Measurements from ENCODE around the gene SLC25A36.
A peak's percentile ranks its signal among the peaks of the same experiment; 100 is the strongest.
"Not testable (repeated sequence)": the region's sequence is repeated elsewhere in the genome, so short reads cannot be mapped to it uniquely, and the experiment has no call there.

SLC25A36 gene

GRCh38 chr3:140972833-140973232, 31.2 kb downstream of the SLC25A36 start:
- Histone ChIP-seq H3K36me3 (replicated peaks; ENCODE audit: low read depth, low read length) (peaks cover 29% of the 10 kb centered on the region), H3K9ac (ENCODE audit: low read length) (no peak overlapping the region), H3K27me3 (ENCODE audit: low read depth, low read length) (no peaks in the 10 kb centered on the region), H2AFZ (ENCODE audit: low read depth, low read length) (no peak overlapping the region), H3K4me2 (ENCODE audit: low read length) (no peak overlapping the region), H4K20me1 (ENCODE audit: insufficient read depth, low read length) (peaks cover 4% of the 10 kb centered on the region; the same call in 1 of the 2 replicates), H3K27ac (ENCODE audit: low read length) (no peak overlapping the region), H3K4me1 (ENCODE audit: low read length) (no peaks in the 10 kb centered on the region), H3K79me2 (ENCODE audit: low read length) (no peaks in the 10 kb centered on the region), H3K9me3 (ENCODE audit: insufficient read depth, low read length) (no peaks in the 10 kb centered on the region), H3K4me3 (ENCODE audit: low read length) (no peak overlapping the region)
- TF ChIP-seq, protein P1, sequence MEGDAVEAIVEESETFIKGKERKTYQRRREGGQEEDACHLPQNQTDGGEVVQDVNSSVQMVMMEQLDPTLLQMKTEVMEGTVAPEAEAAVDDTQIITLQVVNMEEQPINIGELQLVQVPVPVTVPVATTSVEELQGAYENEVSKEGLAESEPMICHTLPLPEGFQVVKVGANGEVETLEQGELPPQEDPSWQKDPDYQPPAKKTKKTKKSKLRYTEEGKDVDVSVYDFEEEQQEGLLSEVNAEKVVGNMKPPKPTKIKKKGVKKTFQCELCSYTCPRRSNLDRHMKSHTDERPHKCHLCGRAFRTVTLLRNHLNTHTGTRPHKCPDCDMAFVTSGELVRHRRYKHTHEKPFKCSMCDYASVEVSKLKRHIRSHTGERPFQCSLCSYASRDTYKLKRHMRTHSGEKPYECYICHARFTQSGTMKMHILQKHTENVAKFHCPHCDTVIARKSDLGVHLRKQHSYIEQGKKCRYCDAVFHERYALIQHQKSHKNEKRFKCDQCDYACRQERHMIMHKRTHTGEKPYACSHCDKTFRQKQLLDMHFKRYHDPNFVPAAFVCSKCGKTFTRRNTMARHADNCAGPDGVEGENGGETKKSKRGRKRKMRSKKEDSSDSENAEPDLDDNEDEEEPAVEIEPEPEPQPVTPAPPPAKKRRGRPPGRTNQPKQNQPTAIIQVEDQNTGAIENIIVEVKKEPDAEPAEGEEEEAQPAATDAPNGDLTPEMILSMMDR (IDR thresholded peaks at IDR 0.05; ENCODE audit: low read depth, low read length), result peak; percentile 49
- no peak for TF ChIP-seq EZH2phosphoT487 (IDR thresholded peaks at IDR 0.05; ENCODE audit: low read depth)

- Histone ChIP-seq H3K4me2 (ENCODE audit: low read length) (no peak overlapping the region), H4K20me1 (ENCODE audit: insufficient read depth, low read length) (peaks cover 4% of the 10 kb centered on the region; the same call in 1 of the 2 replicates), H3K4me1 (ENCODE audit: low read length) (no peaks in the 10 kb centered on the region), H3K4me3 (ENCODE audit: low read length) (no peak overlapping the region), H3K36me3 (replicated peaks; ENCODE audit: low read depth, low read length) (peaks cover 37% of the 10 kb centered on the region), H3K9me3 (ENCODE audit: insufficient read depth, low read length) (no peaks in the 10 kb centered on the region), H3K27ac (ENCODE audit: low read length) (no peak overlapping the region), H2AFZ (ENCODE audit: low read depth, low read length) (no peak overlapping the region), H3K27me3 (ENCODE audit: low read depth, low read length) (no peaks in the 10 kb centered on the region), H3K9ac (ENCODE audit: low read length) (no peak overlapping the region), H3K79me2 (ENCODE audit: low read length) (no peaks in the 10 kb centered on the region)
- TF ChIP-seq, protein P1 (IDR thresholded peaks at IDR 0.05; ENCODE audit: low read depth, low read length), result no peak
- no peak for TF ChIP-seq EZH2phosphoT487 (IDR thresholded peaks at IDR 0.05; ENCODE audit: low read depth)
Measured at GRCh38 chr3:140974900-140975299, 33.3 kb downstream of the SLC25A36 start.

DNA sequence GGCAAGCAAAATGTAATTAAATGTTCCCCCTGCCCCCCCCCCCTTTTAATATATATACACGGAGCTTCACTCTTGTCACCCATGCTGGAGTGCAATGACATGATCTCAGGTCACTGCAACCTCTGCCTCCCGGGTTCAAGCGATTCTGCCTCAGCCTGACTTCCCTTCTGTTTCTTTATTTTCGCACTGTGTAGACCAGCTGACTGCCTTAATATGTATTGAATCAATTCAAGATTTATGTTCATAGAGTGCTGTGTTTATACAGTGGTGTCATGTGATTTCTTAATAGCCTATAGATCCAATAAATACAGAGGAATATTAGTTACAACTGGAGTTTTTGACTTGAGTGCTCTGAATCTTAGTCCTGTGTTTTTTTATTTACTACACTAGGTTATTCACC, 39.0 kb downstream of the SLC25A36 start:
- H4K20me1 ChIP-seq (ENCODE audit: insufficient read depth, low read length), result no peaks in the 10 kb centered on the region
- H3K4me2 ChIP-seq (ENCODE audit: low read length), result no peak overlapping the region
- H3K79me2 ChIP-seq (ENCODE audit: low read length), result no peaks in the 10 kb centered on the region
- no peaks in the 10 kb centered on the region for H3K9me3 ChIP-seq (ENCODE audit: insufficient read depth, low read length)
- H3K27me3 ChIP-seq (ENCODE audit: low read depth, low read length), result no peaks in the 10 kb centered on the region
- no peak overlapping the region for H3K9ac ChIP-seq (ENCODE audit: low read length)
- H3K27ac ChIP-seq (ENCODE audit: low read length), result no peak overlapping the region
- no peak overlapping the region for H2AFZ ChIP-seq (ENCODE audit: low read depth, low read length)
- TF ChIP-seq, protein P1 (IDR thresholded peaks at IDR 0.05; ENCODE audit: low read depth, low read length), result no peak
- TF ChIP-seq EZH2phosphoT487 (IDR thresholded peaks at IDR 0.05; ENCODE audit: low read depth), result no peak
- no peak overlapping the region for H3K4me3 ChIP-seq (ENCODE audit: low read length)
- peaks cover 32% of the 10 kb centered on the region for H3K36me3 ChIP-seq (replicated peaks; ENCODE audit: low read depth, low read length)
- H3K4me1 ChIP-seq (ENCODE audit: low read length), result no peaks in the 10 kb centered on the region

GRCh38 chr3:140987792-140988191, 46.2 kb downstream of the SLC25A36 start:
- not testable (repeated sequence) for H3K27me3 ChIP-seq (ENCODE audit: low read depth, low read length); H3K27ac ChIP-seq (ENCODE audit: low read length); H3K4me2 ChIP-seq (ENCODE audit: low read length); H4K20me1 ChIP-seq (ENCODE audit: insufficient read depth, low read length); H3K9ac ChIP-seq (ENCODE audit: low read length); H3K79me2 ChIP-seq (ENCODE audit: low read length); H3K36me3 ChIP-seq (replicated peaks; ENCODE audit: low read depth, low read length); H3K4me3 ChIP-seq (ENCODE audit: low read length); H2AFZ ChIP-seq (ENCODE audit: low read depth, low read length); H3K9me3 ChIP-seq (ENCODE audit: insufficient read depth, low read length); H3K4me1 ChIP-seq (ENCODE audit: low read length)

- H3K4me1 ChIP-seq (ENCODE audit: low read length), result no peaks in the 10 kb centered on the region
- H3K4me2 ChIP-seq (ENCODE audit: low read length), result no peak overlapping the region
- H3K79me2 ChIP-seq (ENCODE audit: low read length), result no peaks in the 10 kb centered on the region
Measured at GRCh38 chr3:140994316-140994715, 52.7 kb downstream of the SLC25A36 start.

DNA sequence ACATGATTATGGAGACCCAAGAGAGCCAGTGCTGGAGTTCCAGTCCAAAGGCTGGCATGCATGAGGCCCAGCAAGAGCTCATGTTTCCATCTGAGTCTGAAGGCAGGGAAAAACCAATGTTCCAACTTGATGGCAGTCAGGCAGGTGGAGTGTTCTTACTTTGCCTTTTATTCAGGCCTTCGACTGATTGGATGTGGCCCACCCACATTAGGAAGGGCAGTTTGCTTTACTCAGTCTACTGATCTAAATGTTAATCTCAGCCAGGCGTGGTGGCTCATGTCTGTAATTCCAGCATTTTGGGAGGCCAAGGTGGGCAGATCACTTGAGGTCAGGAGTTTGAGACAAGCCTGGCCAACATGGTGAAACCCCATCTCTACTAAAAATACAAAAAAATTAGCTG, 53.2 kb downstream of the SLC25A36 start:
- H4K20me1 ChIP-seq (ENCODE audit: insufficient read depth, low read length); H3K9ac ChIP-seq (ENCODE audit: low read length); H3K79me2 ChIP-seq (ENCODE audit: low read length); H2AFZ ChIP-seq (ENCODE audit: low read depth, low read length); H3K27ac ChIP-seq (ENCODE audit: low read length); H3K4me1 ChIP-seq (ENCODE audit: low read length); H3K27me3 ChIP-seq (ENCODE audit: low read depth, low read length); H3K4me3 ChIP-seq (ENCODE audit: low read length); H3K9me3 ChIP-seq (ENCODE audit: insufficient read depth, low read length); H3K4me2 ChIP-seq (ENCODE audit: low read length); H3K36me3 ChIP-seq (replicated peaks; ENCODE audit: low read depth, low read length): not testable (repeated sequence)

More at GRCh38 chr3:140994316-140994715, 52.7 kb downstream of the SLC25A36 start:
- Histone ChIP-seq H3K9me3 (ENCODE audit: insufficient read depth, low read length) (no peaks in the 10 kb centered on the region), H3K27ac (ENCODE audit: low read length) (no peak overlapping the region), H3K36me3 (replicated peaks; ENCODE audit: low read depth, low read length) (no peaks in the 10 kb centered on the region), H3K9ac (ENCODE audit: low read length) (no peak overlapping the region), H2AFZ (ENCODE audit: low read depth, low read length) (no peak overlapping the region), H3K27me3 (ENCODE audit: low read depth, low read length) (no peaks in the 10 kb centered on the region), H4K20me1 (ENCODE audit: insufficient read depth, low read length) (no peaks in the 10 kb centered on the region), H3K4me3 (ENCODE audit: low read length) (no peak overlapping the region)
- no peak for TF ChIP-seq EZH2phosphoT487 (IDR thresholded peaks at IDR 0.05; ENCODE audit: low read depth)
- TF ChIP-seq, protein P1 (IDR thresholded peaks at IDR 0.05; ENCODE audit: low read depth, low read length), result no peak

All from OCI-LY3 (cell line).